ENCODE data around the gene SPEF1.
A peak's percentile ranks its signal among the peaks of the same experiment; 100 is the strongest.

SPEF1 gene

DNA sequence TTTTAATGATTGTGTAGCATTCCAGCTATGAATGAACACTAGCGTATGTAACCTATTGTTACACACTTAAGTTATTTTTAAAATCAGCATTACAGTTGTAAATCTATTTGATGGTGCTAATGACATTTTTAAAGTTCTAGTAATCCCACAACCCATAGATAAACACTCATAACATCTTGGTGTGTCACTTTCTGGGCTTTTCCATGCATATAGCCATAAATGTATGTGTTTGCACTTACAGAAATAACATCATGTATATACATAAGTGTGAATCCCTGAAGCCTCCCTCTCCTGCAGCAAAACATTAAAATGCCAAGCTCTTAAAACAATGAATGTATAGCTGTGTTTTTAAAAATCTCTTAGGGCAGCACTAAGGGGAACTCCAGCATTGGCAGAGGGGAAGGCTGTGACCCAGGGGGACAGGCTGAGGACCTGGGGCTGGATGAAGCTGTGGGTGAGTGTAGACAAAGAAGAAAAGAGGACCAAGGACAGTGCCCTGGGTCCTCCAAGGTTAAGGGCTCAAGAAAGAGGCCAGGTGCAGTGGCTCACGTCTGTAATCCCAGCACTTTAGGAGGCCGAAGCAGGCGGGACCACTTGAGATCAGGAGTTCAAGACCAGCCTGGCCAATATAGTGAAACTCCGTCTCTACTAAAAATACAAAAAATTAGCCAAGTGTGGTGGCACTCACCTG is 6.2 kb upstream of the SPEF1 start:
- DNase-seq = no peak

GRCh38 chr20:3786665-3787323 is 5.5 kb upstream of the SPEF1 start, which contains the start of gene CENPB:
TSS of gene CENPB (minus strand) at chr20:3786740. CDS start at chr20:3786483, 257 bp downstream.
- DNase-seq = peak; percentile 71 to 89

DNA sequence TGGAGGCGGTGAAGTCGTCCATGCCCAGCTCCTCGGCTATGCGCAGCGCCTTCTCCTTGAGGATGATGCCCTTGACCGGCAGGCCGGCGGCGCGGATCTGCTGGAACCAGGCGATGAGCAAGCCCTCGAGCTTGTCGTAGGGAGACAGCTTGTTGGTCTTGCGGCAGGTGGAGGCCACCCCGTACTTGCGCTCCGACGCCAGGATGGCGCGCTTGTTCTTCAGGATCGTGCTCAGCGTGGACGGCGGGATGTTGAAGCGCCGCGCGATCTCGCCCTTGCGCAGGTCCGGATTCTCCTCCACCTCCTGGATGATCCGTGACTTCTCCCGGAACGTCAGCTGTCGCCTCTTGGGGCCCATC is 4.9 kb upstream of the SPEF1 start:
- peak in 1 of 2 experiments; percentile 24 for DNase-seq

DNA sequence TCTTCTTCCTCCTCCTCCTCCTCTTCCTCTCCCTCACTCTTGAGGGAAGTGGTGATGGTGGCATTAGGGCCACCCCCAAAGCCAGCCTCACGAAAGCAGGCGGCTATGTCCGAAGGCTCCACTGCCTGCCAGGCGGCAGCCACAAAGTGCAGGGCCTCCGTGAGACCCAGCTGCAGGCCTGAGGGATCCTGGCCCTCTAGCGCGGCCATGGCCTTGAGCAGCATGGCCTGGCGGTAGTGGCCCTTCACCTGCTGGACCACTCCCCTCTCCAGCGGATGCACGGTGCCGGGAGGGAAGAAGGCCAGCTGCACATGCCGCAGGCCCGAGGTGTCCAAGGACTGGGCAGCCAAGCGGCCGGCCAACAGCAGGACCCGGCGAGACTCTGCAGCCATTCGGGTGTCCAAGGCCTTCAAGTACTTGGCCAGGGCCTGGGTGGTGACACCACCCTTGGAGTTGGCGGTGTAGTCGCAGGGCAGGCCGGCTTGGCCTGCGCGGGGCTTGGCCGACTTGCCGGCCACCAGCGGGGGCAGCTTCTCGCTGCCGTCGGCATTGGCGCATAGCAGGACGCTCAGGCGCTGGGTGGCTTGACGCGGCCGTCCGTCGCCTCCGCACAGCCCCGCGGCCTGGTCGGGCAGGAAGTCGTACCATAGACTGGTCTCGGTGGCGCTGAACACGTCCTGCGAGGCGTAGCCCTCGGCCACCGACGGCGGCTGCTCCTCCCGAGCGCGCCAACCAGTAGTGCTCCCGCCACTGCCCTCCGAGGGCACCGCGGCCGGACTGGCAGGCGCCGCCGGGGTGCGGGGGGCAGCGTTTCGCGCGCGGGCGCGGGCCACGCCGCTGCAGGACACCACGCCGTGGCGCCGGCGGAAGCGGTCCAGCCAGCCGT is 4.2 kb upstream of the SPEF1 start:
- DNase-seq = no peak

GRCh38 chr20:3784863-3785239 is 3.6 kb upstream of the SPEF1 start:
- DNase-seq = no peak

GRCh38 chr20:3784216-3784853 is 3.1 kb upstream of the SPEF1 start:
- DNase-seq = no peak

- DNase-seq = no peak
Observed at GRCh38 chr20:3783511-3784195, 2.4 kb upstream of the SPEF1 start.

- no peak for DNase-seq
Observed at GRCh38 chr20:3783068-3783489, 1.8 kb upstream of the SPEF1 start.

DNA sequence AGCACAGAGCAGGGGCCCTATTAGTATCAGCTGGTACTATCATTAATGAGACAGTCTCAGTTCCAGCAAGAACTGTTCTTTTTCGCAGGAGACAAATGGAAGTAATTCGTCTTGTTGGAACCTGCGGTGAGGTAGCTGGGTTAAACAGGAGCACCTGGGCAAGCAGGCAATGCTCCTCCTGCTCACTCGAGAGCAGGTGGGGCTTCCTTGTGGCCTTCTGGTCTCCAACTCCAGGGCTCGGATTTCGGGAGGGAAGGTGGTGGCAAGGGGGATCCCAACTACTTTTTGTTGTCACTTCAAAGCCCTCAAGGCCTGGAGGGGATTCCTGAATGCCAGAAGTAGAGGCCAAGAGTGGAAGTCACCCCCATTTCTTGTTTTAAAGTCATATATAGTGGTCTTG is 1.3 kb upstream of the SPEF1 start:
- no peak for DNase-seq

GRCh38 chr20:3778976-3779375 is 2.3 kb downstream of the SPEF1 start:
- no peak for DNase-seq

DNA sequence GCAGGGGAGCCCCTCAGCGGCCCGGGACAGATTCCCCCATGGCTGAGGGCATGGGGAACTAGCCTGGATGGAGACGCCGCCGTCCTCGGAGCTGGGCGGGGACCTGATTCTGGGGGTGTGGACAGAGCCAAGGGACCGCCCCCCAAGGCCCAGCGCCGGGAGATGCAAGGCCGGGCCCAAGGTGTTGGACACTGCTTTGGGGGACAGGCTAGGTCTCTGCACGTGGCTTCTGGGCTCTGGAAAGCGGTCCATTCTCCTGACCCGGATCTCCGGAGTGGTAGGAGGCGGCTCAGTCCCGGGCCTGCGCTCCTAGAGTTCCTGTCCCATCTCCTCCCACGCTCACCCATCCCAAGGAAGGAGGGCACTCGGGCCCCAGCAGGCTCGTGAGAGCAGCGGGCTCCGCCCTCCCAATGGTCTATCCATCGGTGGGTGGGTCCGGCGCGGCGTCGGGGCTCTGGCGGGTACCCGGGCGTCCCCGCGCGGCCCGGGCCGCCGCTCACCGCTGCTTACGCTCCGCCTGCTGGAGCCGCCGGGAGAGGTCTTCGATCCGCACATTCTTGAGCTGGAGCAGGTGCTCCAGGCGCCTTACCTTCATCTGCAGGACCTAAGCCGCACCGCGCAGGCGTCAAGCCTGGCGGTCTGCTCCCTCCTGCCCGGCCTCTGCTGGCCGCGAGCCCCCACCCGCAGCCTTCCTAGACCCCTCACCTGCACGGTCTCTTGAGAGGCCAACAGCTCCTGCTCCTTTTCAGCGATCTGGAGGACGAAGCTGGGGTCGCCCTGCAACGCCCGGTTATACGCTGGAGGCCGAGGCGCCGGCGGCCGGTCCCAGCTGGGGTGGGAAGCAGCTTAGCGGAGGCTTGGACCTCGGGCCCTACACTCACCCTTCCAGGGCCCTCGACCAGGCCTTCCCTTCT is 3.3 kb downstream of the SPEF1 start:
- peak; percentile 48 to 50 for DNase-seq

DNA sequence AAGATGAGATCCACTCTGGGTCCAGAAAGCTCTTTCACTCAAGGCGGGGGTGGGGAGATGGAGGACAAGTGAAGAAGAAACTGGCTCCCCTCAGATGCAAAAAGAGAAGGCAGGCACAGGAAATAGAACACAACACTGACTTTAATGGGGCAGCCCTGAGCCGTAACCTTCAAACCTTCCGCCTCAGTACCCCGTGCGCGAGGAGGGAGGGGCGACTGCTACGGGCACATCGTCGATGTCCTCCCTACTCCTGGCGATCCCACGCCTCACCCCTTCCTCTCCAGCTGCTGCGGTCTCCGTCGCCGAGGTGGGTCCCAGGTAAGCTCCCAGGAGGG is 3.9 kb downstream of the SPEF1 start:
- no peak for DNase-seq

- no peak for DNase-seq
Observed at GRCh38 chr20:3775457-3776108, 5.7 kb downstream of the SPEF1 start.

GRCh38 chr20:3771552-3772058 is 9.6 kb downstream of the SPEF1 start:
- no peak for DNase-seq

GRCh38 chr20:3768342-3769130 is 12.7 kb downstream of the SPEF1 start:
- peak; percentile 80 to 86 for DNase-seq

DNA sequence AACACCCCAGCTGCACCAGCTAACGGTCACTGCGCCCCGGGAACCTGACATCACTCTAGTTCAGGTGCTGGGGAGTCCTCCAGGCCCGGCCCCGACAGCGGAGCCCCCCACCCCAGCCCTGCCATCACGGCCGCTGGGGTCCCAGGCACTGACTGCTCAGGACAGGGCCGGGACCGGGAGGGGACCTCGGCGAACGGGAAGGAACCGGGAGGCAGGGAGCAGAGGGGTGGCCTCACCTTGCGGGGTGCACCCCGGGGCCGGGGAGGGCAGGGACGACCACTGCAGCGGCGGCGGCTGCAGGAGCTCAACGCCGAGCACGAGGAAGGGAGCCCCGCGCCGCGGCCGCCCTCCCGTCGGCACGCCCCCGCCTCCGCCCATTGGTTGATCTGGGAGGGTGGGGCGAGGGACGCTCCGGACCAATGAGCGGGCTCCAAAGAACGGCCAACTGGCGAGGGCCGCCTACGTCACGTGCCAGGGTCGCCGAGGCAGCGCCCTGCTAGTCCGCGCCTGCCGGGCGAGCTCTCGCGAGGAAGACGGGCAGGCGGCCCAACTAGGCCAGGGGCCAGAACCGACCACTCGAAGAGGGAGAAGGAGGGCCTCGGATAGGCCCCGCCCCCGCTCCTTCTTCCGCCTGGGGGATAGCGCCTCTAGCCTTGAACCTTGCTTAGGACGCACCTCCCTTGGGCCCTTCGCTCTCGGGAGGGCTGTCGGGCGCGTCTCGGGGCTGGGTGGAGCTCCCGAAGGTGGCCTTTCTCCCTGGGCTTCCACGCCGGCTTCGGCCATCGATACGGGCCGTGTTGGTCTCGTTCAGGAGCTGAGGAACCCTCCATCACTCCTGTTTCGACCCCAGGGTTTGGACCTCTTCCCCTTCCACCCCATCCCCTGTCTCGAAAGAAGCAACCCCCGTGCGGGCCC is 13.6 kb downstream of the SPEF1 start, which contains the start of gene ADISSP:
TSS of gene ADISSP (minus strand) at position 327 of the 915 bp plus-strand sequence. CDS start 7,653 bp downstream, outside the sequence.
- peak; percentile 97 for DNase-seq

DNA sequence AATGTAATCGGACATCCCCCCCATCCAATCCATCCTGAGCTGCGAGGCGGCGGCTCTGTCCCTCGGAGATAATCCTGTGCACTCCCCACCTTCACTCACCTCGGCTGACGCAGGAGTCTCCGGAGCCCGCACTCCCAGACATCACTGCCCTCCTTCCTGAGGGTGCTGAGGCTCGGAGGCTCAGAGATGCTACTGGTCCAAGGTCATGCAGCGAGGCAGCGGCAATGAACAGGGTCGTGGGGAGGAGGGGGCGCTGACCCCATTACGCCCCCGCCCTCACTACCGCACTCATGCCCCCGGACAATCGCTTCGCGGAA is 14.2 kb downstream of the SPEF1 start:
- no peak for DNase-seq

DNA sequence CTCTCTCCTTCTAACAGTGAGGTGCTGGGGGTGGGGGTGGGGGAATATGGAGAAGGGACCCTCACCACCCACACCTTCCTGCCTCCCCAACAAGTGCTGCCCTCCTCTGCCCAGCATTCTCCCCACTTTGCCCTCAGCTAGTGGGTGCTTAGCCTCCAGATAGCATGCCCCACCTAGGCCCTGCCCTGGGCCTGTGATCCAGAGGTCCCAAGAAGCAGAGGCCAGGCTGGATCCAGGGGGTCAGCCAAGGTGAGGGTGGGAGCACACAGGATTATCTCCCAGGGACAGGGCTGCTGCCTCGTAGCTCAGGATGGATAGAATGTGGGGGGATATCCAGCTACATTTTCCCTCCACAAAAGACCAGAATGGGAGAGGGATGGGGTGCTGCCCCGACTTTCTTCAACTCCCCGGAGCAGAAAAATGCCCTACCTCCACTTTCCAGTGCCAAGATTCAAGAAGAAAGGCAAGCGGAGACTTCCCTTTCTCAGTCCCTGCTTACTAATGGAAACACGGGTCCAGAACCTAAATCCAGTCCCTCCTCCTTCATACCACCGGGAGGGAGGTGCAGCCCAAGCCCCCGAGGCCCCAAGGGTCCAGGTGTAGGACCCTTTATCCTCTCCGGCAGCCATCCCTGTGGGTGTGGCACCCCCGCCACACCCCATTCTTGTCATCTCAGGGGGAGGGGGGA is 14.7 kb downstream of the SPEF1 start:
- DNase-seq = no peak

Measured in NCI-H1930 (cell line).